Measurements from ENCODE around the gene NDEL1. TPM values are rescaled to one million over a fixed set of nuclear protein-coding genes. Genes with fewer than 3 reads are reported as not detected.

The NDEL1 gene
- total RNA-seq, 1 experiment from 2014 or later, result 38.4 TPM

GRCh38 chr17:8484465-8484864 lies 48.8 kb downstream of the NDEL1 start:
- Mint-ChIP-seq H3K4me3 (no peak overlapping the region), H3K27me3 (ENCODE audit: low read depth) (no peaks in the 10 kb centered on the region), H3K9me3 (0 out of 5 replicates have a peak, but pooled peaks cover 0 to 2% of the 10 kb centered on the region in 2 experiments), H3K36me3 (ENCODE audit: insufficient read depth in 1 of 3, low read depth in 3 of 3) (peaks cover 74 to 98% (median 96%) of the 10 kb centered on the region in 3 experiments), H3K27ac (peak overlapping the region in 1 of 3 experiments; percentile 10; a peak in 1 of 7 replicates), H3K4me1 (no peaks in the 10 kb centered on the region)
- Histone ChIP-seq H3K9me3 (ENCODE audit: control insufficient read depth, low read depth, low read length) (no peaks in the 10 kb centered on the region), H4K5ac (ENCODE audit: insufficient read length, low read depth, low read length) (no peak overlapping the region), H4K20me1 (ENCODE audit: control insufficient read depth, insufficient read depth, insufficient read length) (no peaks in the 10 kb centered on the region), H3K4ac (ENCODE audit: low read depth, low read length) (no peak overlapping the region), H3K14ac (ENCODE audit: insufficient read depth, low read length) (no peak overlapping the region), H3K4me1 (ENCODE audit: insufficient read depth, low read length) (no peaks in the 10 kb centered on the region), H2AK5ac (ENCODE audit: insufficient read length, low read length) (no peak overlapping the region), H2BK5ac (ENCODE audit: insufficient read length, low read length) (no peak overlapping the region), H3K4me2 (ENCODE audit: insufficient read depth, insufficient read length, low read length) (no peak overlapping the region), H2BK15ac (ENCODE audit: low read depth, low read length) (no peak overlapping the region), H3K27me3 (ENCODE audit: insufficient read depth, low read length) (no peaks in the 10 kb centered on the region), H3K9ac (ENCODE audit: extremely low read depth, insufficient read length, low read length) (no peak overlapping the region), H3K79me1 (ENCODE audit: insufficient read depth, low read depth, low read length, poor library complexity, severe bottlenecking) (no peaks in the 10 kb centered on the region), H3K56ac (ENCODE audit: insufficient read length, low read depth, low read length) (no peak overlapping the region), H3K23ac (ENCODE audit: insufficient read length, low read depth, low read length) (no peak overlapping the region), H2BK20ac (ENCODE audit: low read depth, low read length, poor library complexity, severe bottlenecking) (no peak overlapping the region), H3K23me2 (ENCODE audit: insufficient read length, low read depth, low read length, poor library complexity, severe bottlenecking) (no peaks in the 10 kb centered on the region), H3K79me2 (ENCODE audit: insufficient read depth, low read length) (no peaks in the 10 kb centered on the region), H2BK12ac (ENCODE audit: insufficient read length, low read depth, low read length) (no peak overlapping the region), H2AFZ (ENCODE audit: low read length) (no peak overlapping the region), H2BK120ac (ENCODE audit: low read depth, low read length, poor library complexity, severe bottlenecking) (no peak overlapping the region), H4K91ac (ENCODE audit: insufficient read length, low read depth, low read length) (no peak overlapping the region), H3T11ph (ENCODE audit: low read length) (no peak overlapping the region), H4K8ac (replicated peaks; ENCODE audit: insufficient read length, low read depth, low read length) (no peak overlapping the region), H3K18ac (ENCODE audit: insufficient read length, low read depth, low read length) (no peak overlapping the region), H3K27ac (ENCODE audit: insufficient read length, low read depth, low read length) (no peak overlapping the region)
- no CpG with 5 or more reads among the region's 1 CpG for WGBS (ENCODE audit: extremely low coverage, insufficient read length, low lambda C conversion rate)
- no peak for TF ChIP-seq CTCF (conservative IDR thresholded peaks at IDR 0.05)
- DNase-seq, result no peak

Data from H9 (cell line).